ENCODE measurements around the gene RBPMS2. TPM values are rescaled to one million over a fixed set of nuclear protein-coding genes. Genes with fewer than 3 reads are reported as not detected.

The RBPMS2 gene
- total and polyA plus RNA-seq, 2 of the 4 experiments (the other 2 are of a cell fraction), result 2.8 TPM; not detected in 1

GRCh38 chr15:64691896-64692565, 83.4 kb downstream of the RBPMS2 start:
- ChIA-PET CTCF (interaction anchor here (2.3 kb wide), 1 partner anchor 36 kb away, joined by 6 read pairs; no protein-coding TSS in a partner anchor), POLR2A (ENCODE audit: unreplicated experiment) (no interaction called here)
- Histone ChIP-seq H3K14ac (replicated peaks; ENCODE audit: low read depth, low read length) (no peak overlapping the region), H2BK5ac (ENCODE audit: low read depth, low read length, poor library complexity, severe bottlenecking) (no peak overlapping the region), H2BK15ac (ENCODE audit: low read depth, low read length) (no peak overlapping the region), H3K4me3 (ENCODE audit: insufficient read depth, low read depth, low read length) (no peak overlapping the region), H3K36me3 (ENCODE audit: control insufficient read depth, insufficient read depth, low read length) (peaks cover 48% of the 10 kb centered on the region), H2AK9ac (replicated peaks; ENCODE audit: low read depth, low read length, poor library complexity) (no peak overlapping the region), H4K8ac (ENCODE audit: low read depth in 2 of 2, low read length in 2 of 2) (no peak overlapping the region), H3K9ac (ENCODE audit: low read depth, low read length) (no peak overlapping the region), H4K5ac (ENCODE audit: low read depth, low read length) (no peak overlapping the region), H2BK120ac (ENCODE audit: low read depth, low read length) (no peak overlapping the region), H2AK5ac (ENCODE audit: low read depth, low read length) (no peak overlapping the region), H4K20me1 (ENCODE audit: insufficient read depth, low read length) (peaks cover 45% of the 10 kb centered on the region), H3K79me1 (ENCODE audit: low read depth in 1 of 2, low read length in 2 of 2) (peaks cover 38 to 77% of the 10 kb centered on the region in 2 experiments), H3K23ac (ENCODE audit: low read depth, low read length) (no peak overlapping the region), H2BK20ac (ENCODE audit: low read depth, low read length) (no peak overlapping the region), H3K27me3 (ENCODE audit: control insufficient read depth, insufficient read depth, low read length) (no peaks in the 10 kb centered on the region), H2AFZ (replicated peaks; ENCODE audit: low read length, poor library complexity) (no peak overlapping the region), H3K4me1 (ENCODE audit: control insufficient read depth, insufficient read depth, low read length) (peaks cover 9% of the 10 kb centered on the region), H3K4ac (ENCODE audit: low read depth, low read length) (no peak overlapping the region), H3K4me2 (ENCODE audit: low read depth, low read length) (no peak overlapping the region), H3K9me1 (ENCODE audit: insufficient read depth, low read length) (peaks cover 4% of the 10 kb centered on the region), H3K56ac (ENCODE audit: extremely low read depth, insufficient read depth, low read length) (no peak overlapping the region), H3K27ac (ENCODE audit: insufficient read depth, low read length) (no peak overlapping the region), H3K9me3 (ENCODE audit: control insufficient read depth, insufficient read depth, low read length) (no peaks in the 10 kb centered on the region), H3K18ac (ENCODE audit: low read depth, low read length) (no peak overlapping the region), H4K91ac (ENCODE audit: insufficient read depth, low read depth, low read length) (no peak overlapping the region)
- ATAC-seq (ENCODE audit: low read depth) (no peak), DNase-seq (no peak)
- intact Hi-C loops (cut with micrococcal nuclease) (no loop called here), in situ Hi-C loops (cut with MboI; ENCODE audit: low sequenced_read_pairs) (no loop called here), dilution Hi-C loops (cut with HindIII; ENCODE audit: low sequenced_read_pairs, unreplicated experiment) (no loop called here)
- no CpG with 5 or more reads among the region's 9 CpGs for WGBS, 2 experiments (ENCODE audit: extremely low coverage in 2 of 2, insufficient read length in 1 of 2)
- TF ChIP-seq, protein P1, sequence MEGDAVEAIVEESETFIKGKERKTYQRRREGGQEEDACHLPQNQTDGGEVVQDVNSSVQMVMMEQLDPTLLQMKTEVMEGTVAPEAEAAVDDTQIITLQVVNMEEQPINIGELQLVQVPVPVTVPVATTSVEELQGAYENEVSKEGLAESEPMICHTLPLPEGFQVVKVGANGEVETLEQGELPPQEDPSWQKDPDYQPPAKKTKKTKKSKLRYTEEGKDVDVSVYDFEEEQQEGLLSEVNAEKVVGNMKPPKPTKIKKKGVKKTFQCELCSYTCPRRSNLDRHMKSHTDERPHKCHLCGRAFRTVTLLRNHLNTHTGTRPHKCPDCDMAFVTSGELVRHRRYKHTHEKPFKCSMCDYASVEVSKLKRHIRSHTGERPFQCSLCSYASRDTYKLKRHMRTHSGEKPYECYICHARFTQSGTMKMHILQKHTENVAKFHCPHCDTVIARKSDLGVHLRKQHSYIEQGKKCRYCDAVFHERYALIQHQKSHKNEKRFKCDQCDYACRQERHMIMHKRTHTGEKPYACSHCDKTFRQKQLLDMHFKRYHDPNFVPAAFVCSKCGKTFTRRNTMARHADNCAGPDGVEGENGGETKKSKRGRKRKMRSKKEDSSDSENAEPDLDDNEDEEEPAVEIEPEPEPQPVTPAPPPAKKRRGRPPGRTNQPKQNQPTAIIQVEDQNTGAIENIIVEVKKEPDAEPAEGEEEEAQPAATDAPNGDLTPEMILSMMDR (conservative IDR thresholded peaks at IDR 0.05; ENCODE audit: low read depth, low read length), result no peak
- TF ChIP-seq NFE2L2 (IDR thresholded peaks at IDR 0.05; ENCODE audit: low read depth, low read length), result no peak
- no TSS peak for BruUV-seq (replicated peaks)

Data from IMR-90 (cell line).